H9 (cell line): ENCODE measurements around the gene HBG2. TPM values are rescaled to one million over a fixed set of nuclear protein-coding genes. Genes with fewer than 3 reads are reported as not detected.
"Not testable (repeated sequence)": the region's sequence is repeated elsewhere in the genome, so short reads cannot be mapped to it uniquely, and the experiment has no call there.

Experiments
- DNase-seq: peaks from one replicate; pipeline ENCODE4 v3.0.0-alpha.2; 2017
- H2AFZ ChIP-seq: one replicate; pipeline ENCODE4 v1.6.1; 2013; ENCODE audit warnings: mild to moderate bottlenecking, low read length, control low read depth, moderate library complexity
- H2AK5ac ChIP-seq: 2 replicates; pipeline ENCODE4 v1.6.1; 2013; ENCODE audit warnings: low read length, control low read depth, mixed read lengths; ENCODE audit not compliant: insufficient read length
- H2BK120ac ChIP-seq: one replicate; pipeline ENCODE4 v1.6.1; 2013; ENCODE audit warnings: low read depth, mild to moderate bottlenecking, low read length, control low read depth, inconsistent platforms; ENCODE audit not compliant: poor library complexity, severe bottlenecking
- H2BK12ac ChIP-seq: 2 replicates; pipeline ENCODE4 v1.6.1; 2013; ENCODE audit warnings: low read length, control low read depth, mixed read lengths, low read depth; ENCODE audit not compliant: insufficient read length
- H2BK15ac ChIP-seq: 2 replicates; pipeline ENCODE4 v1.6.1; 2013; ENCODE audit warnings: low read depth, low read length, control low read depth
- H2BK20ac ChIP-seq: one replicate; pipeline ENCODE4 v1.6.1; 2013; ENCODE audit warnings: low read depth, mild to moderate bottlenecking, low read length, control low read depth, inconsistent platforms; ENCODE audit not compliant: poor library complexity, severe bottlenecking
- H2BK5ac ChIP-seq: 2 replicates; pipeline ENCODE4 v1.6.1; 2013; ENCODE audit warnings: low read length, control low read depth, mixed read lengths; ENCODE audit not compliant: insufficient read length
- H3K14ac ChIP-seq: 2 replicates; pipeline ENCODE4 v1.6.1; 2013; ENCODE audit warnings: low read length, control low read depth; ENCODE audit not compliant: insufficient read depth
- H3K18ac ChIP-seq: 2 replicates; pipeline ENCODE4 v1.6.1; 2013; ENCODE audit warnings: low read depth, mild to moderate bottlenecking, mixed read lengths, low read length, control low read depth; ENCODE audit not compliant: insufficient read length
- H3K23ac ChIP-seq: 2 replicates; pipeline ENCODE4 v1.6.1; 2013; ENCODE audit warnings: low read length, control low read depth, mixed read lengths, low read depth; ENCODE audit not compliant: insufficient read length
- H3K23me2 ChIP-seq: 2 replicates; pipeline ENCODE4 v1.6.1; 2013; ENCODE audit warnings: low read depth, mild to moderate bottlenecking, mixed read lengths, low read length, control low read depth; ENCODE audit not compliant: insufficient read length, poor library complexity, severe bottlenecking
- H3K27ac ChIP-seq: 2 replicates; pipeline ENCODE4 v1.5.1; 2013; ENCODE audit warnings: low read length, control low read depth, mixed read lengths, low read depth; ENCODE audit not compliant: insufficient read length
- H3K27me3 ChIP-seq: 2 replicates; pipeline ENCODE4 v1.6.1; 2013; ENCODE audit warnings: low read length, control low read depth, inconsistent platforms; ENCODE audit not compliant: insufficient read depth
- H3K4ac ChIP-seq: 2 replicates; pipeline ENCODE4 v1.6.1; 2013; ENCODE audit warnings: low read depth, mild to moderate bottlenecking, control low read depth, inconsistent platforms, low read length, moderate library complexity
- H3K4me1 ChIP-seq: 2 replicates; pipeline ENCODE4 v1.6.1; 2013; ENCODE audit warnings: low read length, control low read depth, inconsistent platforms; ENCODE audit not compliant: insufficient read depth
- H3K4me2 ChIP-seq: 2 replicates; pipeline ENCODE4 v1.6.1; 2013; ENCODE audit warnings: low read length, control low read depth, mixed read lengths; ENCODE audit not compliant: insufficient read length, insufficient read depth
- H3K56ac ChIP-seq: 2 replicates; pipeline ENCODE4 v1.6.1; 2013; ENCODE audit warnings: low read depth, mild to moderate bottlenecking, mixed read lengths, low read length, control low read depth; ENCODE audit not compliant: insufficient read length
- H3K79me1 ChIP-seq: 2 replicates; pipeline ENCODE4 v1.6.1; 2013; ENCODE audit warnings: low read depth, mild to moderate bottlenecking, moderate library complexity, low read length, control low read depth, inconsistent platforms; ENCODE audit not compliant: insufficient read depth, poor library complexity, severe bottlenecking
- H3K79me2 ChIP-seq: 2 replicates; pipeline ENCODE4 v1.6.1; 2013; ENCODE audit warnings: low read length, control low read depth, inconsistent platforms; ENCODE audit not compliant: insufficient read depth
- H3K9ac ChIP-seq: 2 replicates; pipeline ENCODE4 v1.6.1; 2013; ENCODE audit warnings: low read length, control low read depth, mixed read lengths; ENCODE audit not compliant: insufficient read length; ENCODE audit errors: extremely low read depth
- H3K9me3 ChIP-seq: one replicate; pipeline ENCODE4 v1.6.1; 2013; ENCODE audit warnings: low read depth, low read length, inconsistent platforms; ENCODE audit not compliant: control insufficient read depth
- H3T11ph ChIP-seq: one replicate; pipeline ENCODE4 v1.6.1; 2013; ENCODE audit warnings: mild to moderate bottlenecking, low read length, control low read depth, inconsistent platforms
- H4K20me1 ChIP-seq: one replicate; pipeline ENCODE4 v1.6.1; 2013; ENCODE audit not compliant: control insufficient read depth, insufficient read length, insufficient read depth
- H4K5ac ChIP-seq: 2 replicates; pipeline ENCODE4 v1.6.1; 2013; ENCODE audit warnings: low read depth, mild to moderate bottlenecking, mixed read lengths, low read length, control low read depth; ENCODE audit not compliant: insufficient read length
- H4K8ac ChIP-seq: replicated peaks from 2 replicates; pipeline ENCODE4 v1.6.1; 2013; ENCODE audit warnings: low read length, control low read depth, mixed read lengths, low read depth; ENCODE audit not compliant: insufficient read length
- H4K91ac ChIP-seq: 2 replicates; pipeline ENCODE4 v1.6.1; 2013; ENCODE audit warnings: low read depth, mild to moderate bottlenecking, moderate library complexity, mixed read lengths, low read length, control low read depth; ENCODE audit not compliant: insufficient read length
- H3K27ac Mint-ChIP-seq, 3 experiments: 2 replicates in 2 of 3; 3 replicates in 1 of 3; pipeline ENCODE4 v1.8.0; 2020 to 2021; ENCODE audit warnings: mixed read lengths in 3 of 3, mild to moderate bottlenecking in 1 of 3, moderate library complexity in 1 of 3
- H3K27me3 Mint-ChIP-seq: 2 replicates; pipeline ENCODE4 v1.8.0; 2021; ENCODE audit warnings: low read depth, mild to moderate bottlenecking, moderate library complexity, mixed read lengths
- H3K36me3 Mint-ChIP-seq, 3 experiments: 2 replicates in 2 of 3; 3 replicates in 1 of 3; pipeline ENCODE4 v1.8.0; 2020 to 2021; ENCODE audit warnings: low read depth in 3 of 3, mixed read lengths in 3 of 3; ENCODE audit not compliant: insufficient read depth in 1 of 3
- H3K4me1 Mint-ChIP-seq, 2 experiments: 2 replicates each; pipeline ENCODE4 v1.8.0; 2020; ENCODE audit warnings: mixed read lengths in 2 of 2
- H3K4me3 Mint-ChIP-seq, 2 experiments: 2 replicates in 1 of 2; 3 replicates in 1 of 2; pipeline ENCODE4 v1.8.0; 2020 to 2021; ENCODE audit warnings: mild to moderate bottlenecking in 2 of 2, mixed read lengths in 2 of 2, moderate library complexity in 1 of 2
- H3K9me3 Mint-ChIP-seq, 2 experiments: 2 replicates in 1 of 2; 3 replicates in 1 of 2; pipeline ENCODE4 v1.8.0; 2020; ENCODE audit warnings: mild to moderate bottlenecking in 2 of 2, mixed read lengths in 2 of 2, moderate library complexity in 1 of 2
- WGBS: extraction: QIAGEN DNeasy Blood & Tissue Kit; methylation state at CpG from one replicate; pipeline ENCODE4 v1.1.7; 2013; ENCODE audit warnings: missing lambda C conversion rate, low lambda C conversion rate, mixed read lengths; ENCODE audit not compliant: insufficient read length; ENCODE audit errors: extremely low coverage; 5-methylcytosine and 5-hydroxymethylcytosine counted together
- total RNA-seq: library from RNA; stranded (reverse); gene quantifications from 2 replicates; pipeline ENCODE4 v1.2.1, GENCODE V29; 2021
- TF ChIP-seq, protein P1 (sequence below): fragments of 200-600 bp; sonication (generic); conservative IDR thresholded peaks from 3 replicates; pipeline ENCODE4 v1.8.0; 2021; ENCODE audit warnings: antibody characterized with exemption, mild to moderate bottlenecking

Gene HBG2
- total RNA-seq, 1 experiment from 2014 or later: not detected

DNA sequence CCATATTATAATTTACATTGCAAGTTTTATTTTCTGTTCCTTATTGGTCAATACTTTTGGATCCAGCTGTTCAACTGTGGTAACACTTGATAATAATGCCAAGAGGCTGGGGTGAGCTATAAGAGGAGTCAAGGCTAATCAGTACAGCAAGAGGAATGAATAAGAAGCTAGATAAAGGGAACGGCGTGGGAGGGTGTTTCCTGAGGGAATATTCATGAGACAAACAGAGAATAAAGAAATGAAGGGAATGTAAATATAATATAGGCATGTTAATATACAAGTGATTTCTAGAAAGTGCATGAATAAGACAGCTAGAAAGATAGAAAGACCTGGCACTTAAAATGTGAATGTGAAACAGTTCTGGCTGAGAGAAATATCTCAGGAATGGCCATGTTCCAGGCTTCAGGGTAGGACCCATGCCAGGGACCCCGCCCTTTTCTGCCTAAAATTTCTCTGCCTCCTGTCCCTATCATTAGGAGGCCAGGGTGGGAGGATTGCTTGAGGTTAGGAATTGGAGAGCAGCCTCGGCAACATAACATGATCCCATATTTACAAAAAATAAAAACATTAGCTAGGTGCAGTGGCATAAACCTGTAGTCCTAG lies 43.2 kb upstream of the HBG2 start:
- TF ChIP-seq, protein P1, sequence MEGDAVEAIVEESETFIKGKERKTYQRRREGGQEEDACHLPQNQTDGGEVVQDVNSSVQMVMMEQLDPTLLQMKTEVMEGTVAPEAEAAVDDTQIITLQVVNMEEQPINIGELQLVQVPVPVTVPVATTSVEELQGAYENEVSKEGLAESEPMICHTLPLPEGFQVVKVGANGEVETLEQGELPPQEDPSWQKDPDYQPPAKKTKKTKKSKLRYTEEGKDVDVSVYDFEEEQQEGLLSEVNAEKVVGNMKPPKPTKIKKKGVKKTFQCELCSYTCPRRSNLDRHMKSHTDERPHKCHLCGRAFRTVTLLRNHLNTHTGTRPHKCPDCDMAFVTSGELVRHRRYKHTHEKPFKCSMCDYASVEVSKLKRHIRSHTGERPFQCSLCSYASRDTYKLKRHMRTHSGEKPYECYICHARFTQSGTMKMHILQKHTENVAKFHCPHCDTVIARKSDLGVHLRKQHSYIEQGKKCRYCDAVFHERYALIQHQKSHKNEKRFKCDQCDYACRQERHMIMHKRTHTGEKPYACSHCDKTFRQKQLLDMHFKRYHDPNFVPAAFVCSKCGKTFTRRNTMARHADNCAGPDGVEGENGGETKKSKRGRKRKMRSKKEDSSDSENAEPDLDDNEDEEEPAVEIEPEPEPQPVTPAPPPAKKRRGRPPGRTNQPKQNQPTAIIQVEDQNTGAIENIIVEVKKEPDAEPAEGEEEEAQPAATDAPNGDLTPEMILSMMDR: no peak
- no peak overlapping the region for H3T11ph ChIP-seq
- H3K56ac ChIP-seq: no peak overlapping the region
- H3K27me3 ChIP-seq: no peaks in the 10 kb centered on the region
- no peaks in the 10 kb centered on the region for H3K9me3 ChIP-seq
- no peak overlapping the region for H4K8ac ChIP-seq
- no peak overlapping the region for H2BK20ac ChIP-seq
- WGBS: no CpG with 5 or more reads among the region's 4 CpGs
- H4K5ac ChIP-seq: no peak overlapping the region
- no peak overlapping the region for H3K4ac ChIP-seq
- DNase-seq: no peak
- Mint-ChIP-seq H3K27me3 (no peaks in the 10 kb centered on the region), H3K9me3 (no peaks in the 10 kb centered on the region), H3K4me1 (no peaks in the 10 kb centered on the region), H3K27ac (no peak overlapping the region), H3K4me3 (no peak overlapping the region), H3K36me3 (0 out of 7 replicates have a peak, but pooled peaks cover 0 to 1% (median 0%) of the 10 kb centered on the region in 3 experiments)
- no peak overlapping the region for H2BK120ac ChIP-seq
- no peak overlapping the region for H2AFZ ChIP-seq
- no peak overlapping the region for H2AK5ac ChIP-seq
- no peak overlapping the region for H3K9ac ChIP-seq
- H4K91ac ChIP-seq: no peak overlapping the region
- no peak overlapping the region for H2BK12ac ChIP-seq
- no peaks in the 10 kb centered on the region for H3K79me2 ChIP-seq
- no peaks in the 10 kb centered on the region for H3K79me1 ChIP-seq
- no peak overlapping the region for H2BK15ac ChIP-seq
- H3K14ac ChIP-seq: no peak overlapping the region
- no peaks in the 10 kb centered on the region for H3K23me2 ChIP-seq
- no peaks in the 10 kb centered on the region for H3K4me1 ChIP-seq
- no peaks in the 10 kb centered on the region for H4K20me1 ChIP-seq
- no peak overlapping the region for H3K27ac ChIP-seq
- H3K4me2 ChIP-seq: no peak overlapping the region
- no peak overlapping the region for H2BK5ac ChIP-seq
- H3K18ac ChIP-seq: no peak overlapping the region
- no peak overlapping the region for H3K23ac ChIP-seq

DNA sequence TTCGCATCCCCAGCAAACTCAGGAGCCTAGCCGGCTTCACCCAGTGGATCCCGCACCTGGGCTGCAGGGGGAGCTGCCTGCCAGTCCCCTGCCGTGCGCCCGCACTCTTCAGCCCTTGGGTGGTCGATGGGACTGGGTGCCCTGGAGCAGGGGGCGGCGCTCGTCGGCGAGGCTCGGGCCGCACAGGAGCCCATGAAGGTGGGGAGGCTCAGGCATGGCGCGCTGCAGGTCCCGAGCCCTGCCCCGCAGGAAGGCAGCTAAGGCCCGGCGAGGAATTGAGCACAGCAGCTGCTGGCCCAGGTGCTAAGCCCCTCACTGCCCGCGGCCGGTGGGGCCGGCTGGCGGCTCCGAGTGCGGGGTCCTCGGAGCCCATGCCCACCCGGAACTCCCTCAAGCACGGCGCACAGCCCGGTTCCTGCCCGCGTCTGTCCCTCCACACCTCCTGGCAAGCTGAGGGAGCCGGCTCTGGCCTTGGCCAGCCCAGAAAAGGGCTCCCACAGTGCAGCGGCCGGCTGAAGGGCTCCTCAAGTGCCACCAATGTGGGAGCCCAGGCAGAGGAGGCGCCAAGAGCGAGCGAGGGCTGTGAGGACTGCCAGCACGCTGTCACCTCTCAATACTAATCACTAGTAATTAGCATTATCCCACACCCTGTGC lies 39.9 kb upstream of the HBG2 start:
- H4K8ac ChIP-seq, DNase-seq, H2AK5ac ChIP-seq, H3K18ac ChIP-seq, H3K23ac ChIP-seq, H3K27ac ChIP-seq, H3K9me3 ChIP-seq, H2BK20ac ChIP-seq, H3K79me2 ChIP-seq, H3K23me2 ChIP-seq, H3K4me1 Mint-ChIP-seq, H3K27me3 Mint-ChIP-seq, H3K4me1 ChIP-seq, H3K79me1 ChIP-seq, H2AFZ ChIP-seq, H2BK120ac ChIP-seq, H3K27ac Mint-ChIP-seq, H2BK12ac ChIP-seq, H3K4ac ChIP-seq, H4K91ac ChIP-seq, H3K9ac ChIP-seq, H3K14ac ChIP-seq, H4K20me1 ChIP-seq, H3K56ac ChIP-seq, H3T11ph ChIP-seq, H3K9me3 Mint-ChIP-seq, H3K36me3 Mint-ChIP-seq, H3K4me2 ChIP-seq, H3K27me3 ChIP-seq, H3K4me3 Mint-ChIP-seq, H2BK5ac ChIP-seq, H4K5ac ChIP-seq, H2BK15ac ChIP-seq: not testable (repeated sequence)
- WGBS: no CpG with 5 or more reads among the region's 41 CpGs
